NCI-H1436 treated with DMSO at 0.1 percent for 48 hours (cell line): Measurements from ENCODE around the gene GNG13.

Experiments used
- DNase-seq: peaks from one replicate; lab custom pipeline; 2025; lab: John Stamatoyannopoulos, UW

GNG13 gene

DNA sequence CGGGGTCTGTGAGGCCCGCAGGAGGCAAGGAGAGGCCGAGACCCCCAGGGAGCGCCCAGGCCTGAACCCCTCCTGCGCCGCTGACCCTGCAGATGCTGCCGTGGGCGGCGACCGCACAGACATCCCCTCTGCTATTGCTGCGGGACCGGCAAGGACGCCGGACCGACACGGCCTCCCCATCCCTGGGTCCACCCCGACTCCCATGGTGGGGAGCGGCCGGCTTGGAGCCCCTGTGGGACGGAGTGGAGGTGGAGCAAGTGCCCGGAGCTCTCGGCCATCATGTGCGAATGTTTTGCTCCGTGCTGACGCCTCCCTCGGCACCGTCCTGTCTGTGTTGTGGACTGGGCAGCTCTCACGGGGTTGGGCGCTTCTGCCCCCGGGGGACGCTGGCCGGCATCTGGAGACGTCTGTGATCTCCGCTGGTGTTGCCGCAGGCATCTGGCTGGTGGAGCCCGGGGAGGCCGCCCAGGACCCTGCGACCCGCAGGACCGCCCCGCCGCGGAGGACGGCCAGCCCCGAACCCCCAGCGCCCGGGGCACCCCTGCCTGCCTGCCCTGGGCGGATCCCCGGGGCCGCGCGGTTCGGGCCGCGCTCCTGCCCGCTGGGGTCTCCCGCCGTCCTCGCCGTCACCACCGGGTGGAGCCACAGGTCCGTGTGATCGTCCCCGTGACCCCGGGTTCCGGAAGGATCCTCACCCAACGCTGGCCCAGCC, 12.8 kb upstream of the GNG13 start:
- no peak for DNase-seq

DNA sequence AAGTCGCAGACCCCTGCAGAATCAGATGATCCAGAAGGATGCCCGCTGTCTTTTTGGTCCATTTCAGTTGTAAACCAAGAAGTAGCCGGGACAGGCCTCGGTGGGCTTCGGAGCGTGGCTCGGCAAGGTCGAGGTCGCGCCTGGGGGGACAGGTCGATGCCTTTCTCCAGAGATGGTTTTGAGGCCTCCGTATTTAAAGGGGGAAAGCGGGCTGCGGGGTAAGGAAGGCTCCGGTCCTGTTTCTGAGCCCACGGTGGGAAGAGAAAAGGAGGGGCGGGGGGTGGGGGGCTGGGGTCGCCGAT, 7.5 kb upstream of the GNG13 start:
- no peak for DNase-seq

DNA sequence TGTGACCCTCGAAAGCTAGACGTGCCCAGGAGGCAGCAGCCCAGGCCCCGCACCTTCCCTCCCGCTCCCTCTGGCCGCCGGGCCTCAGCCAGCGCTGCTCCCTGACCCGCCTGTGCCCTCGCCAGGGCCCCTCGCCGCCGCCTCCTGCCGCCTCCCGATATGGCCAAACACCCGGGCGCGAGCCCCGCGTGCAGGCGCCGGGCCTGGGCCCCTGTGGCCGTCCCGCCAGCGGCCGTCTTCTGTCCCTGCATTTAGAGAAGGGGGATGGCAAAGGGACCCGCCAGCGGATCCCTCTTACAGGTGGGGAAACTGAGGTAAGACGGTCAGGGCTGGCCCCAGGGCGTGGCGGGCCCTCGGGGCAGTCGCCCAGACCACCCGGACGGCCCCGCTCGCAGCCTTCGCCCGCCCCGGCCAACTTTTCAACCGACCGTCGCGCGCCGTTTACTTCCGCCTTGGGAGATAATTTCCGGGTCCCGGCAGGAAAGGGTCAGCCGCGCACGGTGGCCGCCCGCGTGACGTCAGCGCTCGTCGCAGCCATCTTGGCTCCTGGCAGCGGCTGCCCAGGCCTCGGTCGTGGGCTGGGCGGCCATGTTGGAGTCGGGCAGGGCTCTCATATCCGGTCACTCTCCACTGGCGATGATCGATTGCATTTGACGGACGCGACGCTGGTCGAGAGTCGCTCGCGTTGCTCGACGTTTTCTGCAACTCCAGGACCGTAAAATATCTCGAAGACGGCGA, 7.0 kb upstream of the GNG13 start:
- DNase-seq = peak; percentile 38

DNA sequence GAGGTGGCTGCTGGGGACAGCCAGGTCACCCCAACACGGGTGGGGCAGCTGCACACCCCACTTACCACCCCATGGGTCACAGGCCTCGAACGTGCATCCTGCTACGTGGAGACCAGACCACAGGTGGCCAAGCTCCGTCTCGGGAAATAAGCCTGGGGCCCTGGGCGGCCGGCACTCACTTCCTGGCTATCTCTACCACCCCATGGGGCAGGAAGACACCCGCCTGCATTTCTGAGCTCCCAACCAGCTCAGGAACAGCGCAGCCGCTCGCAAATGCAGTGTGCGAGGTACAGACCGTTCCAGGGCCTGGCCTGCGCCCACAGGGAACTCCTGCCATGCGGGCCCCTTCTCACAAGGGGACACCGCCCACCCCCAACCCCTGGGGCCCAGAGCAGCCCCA, 4.9 kb upstream of the GNG13 start:
- no peak for DNase-seq

DNA sequence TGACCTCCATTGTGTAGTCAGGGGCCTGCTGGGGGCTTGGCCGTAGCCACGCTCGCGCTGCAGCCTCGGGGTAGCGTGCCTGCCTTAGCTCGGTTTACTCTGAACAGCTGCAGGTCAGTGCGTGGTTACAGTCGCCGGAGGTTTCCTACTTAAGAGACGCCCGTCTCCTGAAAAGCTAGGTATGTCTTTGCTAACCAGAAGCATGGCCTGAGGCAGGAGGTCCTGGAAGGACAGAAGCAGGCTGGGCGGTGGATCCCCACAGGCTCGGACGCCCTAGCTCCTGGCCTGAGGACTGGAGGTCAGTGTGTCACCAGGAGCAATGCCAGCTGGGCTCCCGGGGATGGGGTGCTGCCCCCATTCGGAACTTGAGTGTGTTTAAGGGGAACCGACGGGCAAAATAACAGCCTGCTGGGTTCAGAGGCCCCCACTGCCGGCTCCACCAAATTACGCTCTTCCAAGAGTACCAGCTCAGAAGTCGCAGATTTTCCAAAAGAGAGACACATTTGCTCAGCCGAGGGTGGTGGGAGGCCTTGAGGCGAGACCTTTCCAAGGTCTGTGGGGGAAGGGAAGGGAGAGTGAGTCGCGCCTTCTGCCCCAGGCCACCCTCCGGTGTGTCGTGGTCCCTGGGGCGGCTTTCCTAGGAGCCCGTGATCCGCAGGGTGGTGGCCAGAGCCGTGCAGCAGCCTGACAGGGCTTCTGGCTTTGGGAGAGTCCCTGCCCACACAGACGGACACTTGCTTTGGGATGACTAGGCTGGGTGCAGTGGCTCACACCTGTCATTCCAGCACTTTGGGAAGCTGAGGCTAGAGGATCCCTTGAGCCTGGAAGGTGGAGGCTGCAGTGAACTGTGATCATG, 3.9 kb upstream of the GNG13 start:
- no peak for DNase-seq

DNA sequence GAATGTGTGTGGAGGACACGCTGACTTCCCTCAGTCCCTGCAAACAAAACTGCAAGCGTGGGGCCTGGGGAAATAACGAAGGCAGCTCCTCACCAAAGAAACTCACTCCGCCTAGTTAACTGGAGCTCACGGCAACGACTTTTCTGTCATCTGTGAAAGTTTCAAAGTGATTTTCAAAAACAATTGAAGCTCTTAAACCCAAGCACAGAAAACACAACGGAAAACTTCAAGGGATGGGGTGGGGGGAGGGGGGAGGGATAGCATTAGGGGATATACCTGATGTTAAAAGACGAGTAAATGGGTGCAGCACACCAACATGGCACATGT, 3.2 kb upstream of the GNG13 start:
- no peak for DNase-seq

DNA sequence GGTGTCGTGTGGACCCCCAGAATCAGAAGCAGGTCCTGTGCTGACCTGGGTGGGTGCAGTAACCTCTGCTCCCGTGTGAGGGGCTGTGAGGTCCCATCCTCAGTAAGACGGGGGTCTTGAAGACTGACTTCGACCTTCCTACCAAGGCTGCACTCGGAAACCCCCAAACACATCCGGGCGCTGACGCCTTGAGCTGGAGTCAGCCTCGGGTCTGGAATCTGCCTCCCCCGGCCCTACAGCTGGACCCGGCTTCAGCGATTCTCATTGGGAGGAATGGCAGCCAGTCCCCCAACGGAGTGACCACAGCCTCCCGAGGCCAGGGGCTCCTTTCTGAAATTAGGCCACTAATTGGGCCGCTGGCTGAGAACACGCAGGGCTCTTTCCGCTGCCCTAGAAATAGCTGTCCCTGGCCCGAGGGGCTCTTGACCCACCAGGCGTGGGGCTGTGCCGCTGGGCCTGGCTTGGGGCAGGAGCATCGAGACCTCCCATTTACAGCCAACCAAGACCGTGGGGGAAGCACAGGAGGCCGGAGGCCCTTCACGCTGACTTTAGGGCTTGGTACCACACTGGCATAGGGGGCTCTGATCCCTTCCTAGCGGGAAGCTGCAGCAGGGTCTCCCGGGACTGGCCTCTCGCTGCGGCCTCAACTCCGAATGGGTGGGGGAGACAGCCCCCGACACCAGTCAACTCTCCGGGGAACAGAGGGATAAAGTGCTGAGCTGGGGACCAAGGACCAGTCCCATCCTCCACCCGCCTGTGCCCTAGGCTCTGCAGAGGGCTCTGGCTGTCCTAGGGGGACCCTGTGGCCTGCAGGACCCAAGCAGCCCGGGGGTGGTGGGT, 2.6 kb upstream of the GNG13 start:
- no peak for DNase-seq

DNA sequence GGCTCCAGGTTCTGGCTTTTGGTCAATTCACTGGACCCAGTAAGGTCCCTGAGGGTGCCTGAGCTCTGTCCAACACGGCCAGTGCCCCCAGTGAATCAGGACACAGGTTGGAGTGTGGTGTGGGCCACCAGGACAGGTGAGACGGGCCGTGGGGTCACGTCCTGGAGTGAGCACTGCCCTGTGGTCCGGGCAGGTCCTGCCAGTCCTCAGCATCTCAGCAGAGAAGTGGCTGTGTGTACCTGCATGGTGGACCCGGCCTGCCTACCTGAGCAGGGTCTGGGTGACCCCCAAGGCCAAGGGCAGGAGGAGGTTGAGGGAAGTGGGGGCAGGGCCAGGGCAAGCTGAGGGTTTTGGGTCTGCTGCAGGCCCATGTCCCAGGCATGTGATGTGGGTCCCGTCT, 1.9 kb upstream of the GNG13 start:
- DNase-seq = no peak

DNA sequence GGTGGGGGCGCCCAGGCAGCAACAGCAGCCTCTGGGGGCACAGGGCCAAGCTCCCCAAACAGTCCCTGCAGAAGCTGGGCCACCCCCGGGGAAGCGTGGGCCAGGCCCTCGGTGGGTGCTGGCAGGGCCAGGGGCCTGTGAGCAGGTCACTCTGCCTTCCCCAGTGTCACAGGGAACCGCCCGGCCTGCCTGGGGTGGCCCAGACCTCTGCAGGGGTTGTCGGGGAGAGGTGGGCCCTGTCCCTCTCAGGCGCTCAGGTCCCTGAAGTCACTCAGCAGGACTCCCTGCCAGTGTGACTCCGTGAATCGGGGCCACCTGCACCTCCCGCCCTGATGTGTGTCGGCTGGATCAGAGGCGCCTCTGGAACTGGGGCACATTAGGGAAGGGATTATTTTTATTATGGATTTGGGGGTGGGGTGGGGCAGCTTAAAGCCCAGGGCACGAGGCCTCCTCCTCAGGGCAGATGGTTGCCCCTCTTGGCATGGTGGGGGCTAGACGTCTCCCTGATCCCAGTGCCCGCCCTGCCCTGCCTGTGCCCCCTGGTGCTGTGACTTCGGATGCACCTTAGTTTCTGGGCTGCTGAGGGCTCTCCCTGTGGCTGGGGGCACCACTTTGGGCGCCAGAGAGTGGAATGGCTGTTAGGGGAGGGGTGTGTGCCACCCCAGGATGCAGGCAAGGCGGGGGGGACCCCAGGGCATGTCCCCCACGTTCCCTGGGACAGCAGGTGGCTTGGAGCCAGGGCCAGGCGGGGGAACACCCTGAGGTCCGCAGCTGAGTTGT, 1.2 kb upstream of the GNG13 start:
- no peak for DNase-seq

DNA sequence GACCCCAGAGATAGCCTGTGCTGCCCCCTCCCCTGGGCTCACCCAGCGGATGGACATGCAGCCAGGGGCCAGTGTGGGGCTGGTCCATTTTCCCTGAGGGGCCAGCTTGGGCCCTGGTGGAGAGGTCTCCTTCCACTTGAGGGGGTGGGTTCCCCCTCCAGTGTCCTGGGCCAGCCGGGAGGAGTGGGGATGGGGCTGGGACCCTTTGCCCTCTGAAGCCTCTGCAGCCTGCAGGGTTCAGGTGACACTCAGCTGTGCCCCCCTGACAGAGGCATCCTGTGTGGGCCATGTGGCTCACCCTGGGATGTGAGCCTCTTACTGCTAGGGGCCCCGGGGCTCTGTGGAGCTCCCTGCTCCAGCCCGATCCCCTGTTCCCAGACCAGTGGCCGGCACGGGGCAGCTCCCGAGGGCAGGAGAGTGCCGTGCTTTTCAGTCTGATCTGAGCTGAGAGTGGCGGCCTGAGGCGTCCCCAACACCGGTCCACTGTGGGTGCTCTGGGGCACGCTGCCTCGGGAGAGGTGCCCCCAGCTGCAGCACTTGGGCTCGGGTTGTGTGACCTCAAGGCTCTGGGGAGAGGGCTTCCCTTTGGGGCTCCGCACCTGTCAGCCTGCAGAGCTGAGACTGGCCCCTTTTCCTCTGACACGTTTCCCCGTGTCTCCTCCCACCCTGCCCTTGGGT, 439 bp upstream of the GNG13 start:
- no peak for DNase-seq

DNA sequence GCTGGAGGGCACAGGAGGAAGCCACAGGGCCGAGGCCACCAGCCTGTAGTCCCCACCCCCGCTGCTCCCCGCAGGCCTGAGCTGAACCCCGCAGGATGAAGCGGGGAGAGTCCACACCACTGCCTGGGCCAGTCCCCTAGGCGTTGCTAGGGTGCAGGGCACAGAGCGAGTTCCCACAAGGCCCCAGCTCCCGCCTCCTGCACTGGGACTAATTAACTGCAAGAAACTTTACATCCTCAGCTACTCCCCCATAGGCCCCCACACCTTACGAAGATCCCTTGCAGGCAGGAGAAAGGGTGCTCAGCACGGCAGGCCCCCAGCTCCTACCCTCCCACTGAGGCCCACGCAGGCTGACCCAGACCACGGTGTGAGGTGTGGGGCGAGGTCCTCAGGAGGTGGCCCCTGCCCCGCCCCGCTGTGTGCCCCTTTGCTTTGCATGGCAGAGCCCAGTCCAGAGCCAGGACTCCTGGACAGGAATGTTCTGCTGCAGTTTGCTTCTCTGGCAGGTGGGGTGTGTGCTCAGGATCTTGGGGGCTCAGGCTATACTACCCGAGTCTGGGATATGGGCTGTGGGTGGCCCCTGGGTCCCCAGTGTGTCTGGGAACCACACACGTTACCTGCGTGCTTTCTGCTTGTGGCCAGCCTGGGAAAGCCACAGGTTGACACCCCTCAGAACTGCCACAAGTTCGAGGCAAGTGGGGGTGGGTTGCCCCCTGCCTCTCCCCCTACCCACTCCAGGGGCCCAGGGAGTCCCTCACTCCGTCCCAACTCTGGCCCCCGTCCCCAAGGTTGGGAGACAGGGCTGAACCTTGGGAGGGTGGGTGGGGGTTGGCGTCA, 1.2 kb downstream of the GNG13 start:
- no peak for DNase-seq

DNA sequence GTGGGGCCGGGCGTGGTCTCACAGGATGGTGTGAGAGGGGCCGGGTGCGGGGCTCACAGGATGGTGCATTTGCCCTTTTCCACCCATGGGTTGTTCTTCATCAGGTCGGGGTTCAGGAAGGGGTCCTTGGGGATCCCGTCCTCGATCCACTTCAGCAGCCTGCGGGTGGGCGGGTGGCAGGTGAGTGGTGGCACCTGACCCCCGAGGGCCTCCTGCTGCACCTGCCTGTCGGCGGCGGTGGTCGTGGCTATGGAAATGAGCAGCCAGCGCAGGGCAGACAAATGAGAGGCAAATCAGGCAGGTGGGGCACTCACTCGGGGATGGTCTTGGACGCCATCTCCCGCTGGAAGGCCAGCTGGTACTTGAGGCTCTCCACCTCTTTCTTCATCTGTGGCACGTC, 1.9 kb downstream of the GNG13 start:
- DNase-seq = no peak

DNA sequence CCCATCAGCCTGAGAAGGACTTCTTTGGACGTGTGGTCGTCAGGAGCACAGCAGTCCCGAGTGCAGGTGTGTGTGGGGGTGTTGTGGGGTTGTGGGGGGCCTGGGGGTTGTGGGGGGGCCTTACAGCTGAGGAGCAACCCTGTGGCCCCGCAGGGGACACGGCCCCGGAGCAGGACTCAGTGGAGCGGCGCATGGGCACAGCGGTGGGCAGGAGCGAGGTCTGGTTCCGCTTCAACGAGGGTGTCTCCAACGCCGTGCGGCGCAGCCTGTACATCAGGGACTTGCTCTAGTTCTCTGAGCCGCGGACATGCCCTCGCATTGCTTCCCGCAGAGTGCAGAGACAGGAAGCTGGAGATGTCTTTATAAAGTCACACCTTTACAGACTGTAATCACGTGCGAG, 2.8 kb downstream of the GNG13 start:
- no peak for DNase-seq

DNA sequence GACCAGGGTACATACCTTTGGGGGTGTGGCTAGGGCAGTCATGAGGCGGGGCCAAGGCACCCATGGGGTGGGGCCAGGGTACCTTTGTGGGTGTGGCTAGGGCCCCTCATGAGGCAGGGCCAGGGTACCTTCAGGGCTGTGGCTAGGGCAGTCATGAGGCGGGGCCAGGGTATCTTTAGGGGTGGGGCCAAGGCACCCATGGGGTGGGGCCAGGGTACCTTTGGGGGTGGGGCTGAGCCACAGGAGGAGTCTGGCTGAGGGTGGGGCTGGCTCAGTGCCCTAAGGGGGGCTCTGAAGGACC, 3.5 kb downstream of the GNG13 start:
- DNase-seq = no peak

DNA sequence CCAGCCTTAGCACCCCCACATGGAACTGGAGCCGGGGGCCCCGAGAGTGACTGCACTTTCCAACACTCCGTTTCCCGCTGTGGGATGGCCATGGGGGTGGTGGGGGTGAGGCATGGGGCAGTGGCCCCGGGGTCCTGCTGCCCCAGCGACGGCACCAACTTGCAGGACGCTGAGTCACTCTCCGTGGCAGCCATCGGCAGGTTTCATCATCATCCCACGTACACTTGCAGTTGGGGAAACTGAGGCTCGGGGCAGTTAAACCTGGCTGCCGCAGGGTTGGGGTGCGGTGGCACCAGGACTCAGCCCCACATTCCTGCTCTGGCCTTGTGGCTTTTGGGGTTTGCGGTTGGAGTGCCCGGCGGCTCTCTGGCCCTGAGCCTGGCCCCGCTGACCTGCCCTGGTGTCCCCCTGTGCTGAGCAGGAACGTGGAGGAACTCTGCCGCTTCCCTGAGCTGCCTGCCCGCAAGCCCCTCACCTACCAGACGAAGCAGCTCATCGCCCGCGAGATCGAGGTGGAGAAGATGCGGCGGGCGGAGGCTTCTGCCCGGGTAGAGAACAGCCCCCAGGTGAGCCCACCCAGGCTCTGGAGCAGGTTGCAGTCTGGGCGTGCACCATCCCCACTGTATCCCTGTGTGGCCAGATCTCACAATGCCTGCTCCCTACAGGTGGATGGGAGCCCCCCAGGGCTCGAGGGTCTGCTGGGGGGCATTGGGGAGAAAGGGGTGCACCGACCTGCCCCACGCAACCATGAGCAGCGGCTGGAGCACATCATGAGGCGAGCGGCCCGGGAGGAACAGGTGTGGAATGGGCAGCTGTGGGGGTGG, 4.0 kb downstream of the GNG13 start:
- DNase-seq = no peak

DNA sequence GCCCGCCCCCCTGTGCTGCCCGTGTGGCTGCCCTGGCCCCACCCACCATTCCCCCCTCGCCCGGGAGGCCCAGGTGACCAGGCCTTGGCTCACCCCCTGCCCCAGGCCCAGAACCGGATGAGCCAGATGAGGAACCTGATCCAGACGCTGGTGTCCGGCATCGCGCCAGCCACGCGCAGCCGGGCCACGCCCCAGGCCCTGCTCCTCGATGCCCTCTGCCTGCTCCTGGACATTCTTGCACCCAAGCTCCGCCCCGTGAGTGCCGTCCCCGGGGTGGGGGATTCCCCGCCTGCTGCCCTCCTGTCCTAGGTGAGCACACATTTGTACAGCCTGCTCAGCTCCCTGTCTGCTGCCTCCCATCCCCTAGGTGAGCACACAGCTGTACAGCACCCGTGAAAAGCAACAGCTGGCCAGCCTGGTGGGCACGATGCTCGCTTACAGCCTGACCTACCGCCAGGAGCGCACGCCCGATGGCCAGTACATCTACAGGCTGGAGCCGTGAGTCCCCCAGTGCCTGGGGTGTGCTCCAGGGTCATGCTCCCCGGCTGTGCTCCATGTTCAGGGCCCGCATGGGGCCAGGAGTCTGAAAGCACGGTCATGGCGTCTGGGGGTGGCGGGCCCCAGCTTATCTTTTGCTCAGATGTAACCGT, 4.8 kb downstream of the GNG13 start:
- no peak for DNase-seq

DNA sequence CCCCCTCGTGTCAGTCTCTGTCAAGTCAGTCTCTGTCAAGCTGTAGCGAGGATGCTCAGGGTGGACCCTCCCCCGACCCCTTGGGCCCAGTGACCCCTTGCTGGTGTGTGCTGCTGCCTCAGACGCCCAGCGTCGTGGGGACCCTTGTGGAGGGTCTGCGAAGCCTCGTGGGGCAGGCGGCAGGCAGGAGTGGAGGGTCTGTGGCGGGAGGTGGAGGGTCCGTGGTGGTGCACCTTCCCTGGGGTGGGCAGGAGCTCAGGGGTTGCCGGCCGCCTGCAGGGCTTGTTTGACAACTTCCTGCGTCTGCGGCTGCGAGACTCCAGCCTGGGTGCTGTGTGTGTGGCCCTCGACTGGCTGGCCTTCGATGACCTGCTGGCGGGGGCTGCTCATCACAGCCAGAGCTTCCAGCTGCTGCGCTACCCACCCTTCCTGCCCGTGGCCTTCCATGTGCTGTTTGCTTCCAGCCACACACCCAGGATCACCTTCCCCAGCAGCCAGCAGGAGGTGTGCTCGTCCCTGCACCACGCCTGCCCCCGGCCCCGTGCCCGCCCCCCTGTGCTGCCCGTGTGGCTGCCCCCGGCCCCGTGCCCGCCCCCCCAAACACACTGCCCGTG, 5.6 kb downstream of the GNG13 start:
- no peak for DNase-seq

DNA sequence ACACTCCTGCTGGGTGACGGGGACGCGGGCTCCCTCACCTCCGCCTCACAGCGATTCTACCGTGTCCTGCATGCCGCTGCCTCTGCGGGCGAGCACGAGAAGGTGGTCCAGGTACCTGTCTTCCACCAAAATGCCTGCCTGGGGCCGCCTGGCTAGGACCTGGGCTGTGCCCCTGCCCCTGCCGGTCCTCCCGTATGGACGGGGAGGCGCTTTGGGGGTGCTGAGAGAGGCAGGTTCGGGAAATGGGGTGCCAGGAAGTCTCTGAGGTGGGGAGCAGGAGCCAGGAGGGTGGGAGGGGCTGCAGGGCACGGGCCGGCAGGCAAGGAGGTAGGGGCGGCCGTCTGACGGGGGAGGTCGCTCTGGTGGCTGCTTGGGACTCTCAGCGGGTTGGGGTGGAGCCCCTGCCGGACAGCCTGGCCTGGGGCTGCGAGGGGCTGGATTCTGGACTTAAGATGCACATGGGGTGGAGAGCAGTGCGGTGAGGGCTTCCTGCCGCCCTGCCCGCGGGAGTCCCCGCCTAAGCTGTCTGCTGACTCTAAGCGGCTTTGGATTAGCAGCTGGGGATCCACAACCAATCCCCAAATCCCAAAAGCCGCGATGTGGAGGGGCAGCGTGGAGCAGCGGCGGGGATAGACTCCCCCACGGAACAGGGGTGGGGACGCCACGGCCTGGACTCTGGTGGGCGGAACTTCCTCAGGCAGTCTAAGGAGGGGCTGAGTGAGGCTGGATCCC, 6.3 kb downstream of the GNG13 start:
- DNase-seq = no peak
